ENCODE measurements around the gene WDR93.

GRCh38 chr15:89740137-89740536 is 49.5 kb downstream of the WDR93 start:
- TF ChIP-seq, protein P1, sequence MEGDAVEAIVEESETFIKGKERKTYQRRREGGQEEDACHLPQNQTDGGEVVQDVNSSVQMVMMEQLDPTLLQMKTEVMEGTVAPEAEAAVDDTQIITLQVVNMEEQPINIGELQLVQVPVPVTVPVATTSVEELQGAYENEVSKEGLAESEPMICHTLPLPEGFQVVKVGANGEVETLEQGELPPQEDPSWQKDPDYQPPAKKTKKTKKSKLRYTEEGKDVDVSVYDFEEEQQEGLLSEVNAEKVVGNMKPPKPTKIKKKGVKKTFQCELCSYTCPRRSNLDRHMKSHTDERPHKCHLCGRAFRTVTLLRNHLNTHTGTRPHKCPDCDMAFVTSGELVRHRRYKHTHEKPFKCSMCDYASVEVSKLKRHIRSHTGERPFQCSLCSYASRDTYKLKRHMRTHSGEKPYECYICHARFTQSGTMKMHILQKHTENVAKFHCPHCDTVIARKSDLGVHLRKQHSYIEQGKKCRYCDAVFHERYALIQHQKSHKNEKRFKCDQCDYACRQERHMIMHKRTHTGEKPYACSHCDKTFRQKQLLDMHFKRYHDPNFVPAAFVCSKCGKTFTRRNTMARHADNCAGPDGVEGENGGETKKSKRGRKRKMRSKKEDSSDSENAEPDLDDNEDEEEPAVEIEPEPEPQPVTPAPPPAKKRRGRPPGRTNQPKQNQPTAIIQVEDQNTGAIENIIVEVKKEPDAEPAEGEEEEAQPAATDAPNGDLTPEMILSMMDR (IDR thresholded peaks at IDR 0.05 in 4 of 5, conservative IDR thresholded peaks at IDR 0.05 in 1 of 5), result peak; percentile 73 to 94 (median 86)
- TF ChIP-seq POLR2A (IDR thresholded peaks at IDR 0.05), result no peak
